ENCODE measurements around the gene C1orf159.
A peak's percentile ranks its signal among the peaks of the same experiment; 100 is the strongest.
"Not testable (repeated sequence)": the region's sequence is repeated elsewhere in the genome, so short reads cannot be mapped to it uniquely, and the experiment has no call there.

The C1orf159 gene

DNA sequence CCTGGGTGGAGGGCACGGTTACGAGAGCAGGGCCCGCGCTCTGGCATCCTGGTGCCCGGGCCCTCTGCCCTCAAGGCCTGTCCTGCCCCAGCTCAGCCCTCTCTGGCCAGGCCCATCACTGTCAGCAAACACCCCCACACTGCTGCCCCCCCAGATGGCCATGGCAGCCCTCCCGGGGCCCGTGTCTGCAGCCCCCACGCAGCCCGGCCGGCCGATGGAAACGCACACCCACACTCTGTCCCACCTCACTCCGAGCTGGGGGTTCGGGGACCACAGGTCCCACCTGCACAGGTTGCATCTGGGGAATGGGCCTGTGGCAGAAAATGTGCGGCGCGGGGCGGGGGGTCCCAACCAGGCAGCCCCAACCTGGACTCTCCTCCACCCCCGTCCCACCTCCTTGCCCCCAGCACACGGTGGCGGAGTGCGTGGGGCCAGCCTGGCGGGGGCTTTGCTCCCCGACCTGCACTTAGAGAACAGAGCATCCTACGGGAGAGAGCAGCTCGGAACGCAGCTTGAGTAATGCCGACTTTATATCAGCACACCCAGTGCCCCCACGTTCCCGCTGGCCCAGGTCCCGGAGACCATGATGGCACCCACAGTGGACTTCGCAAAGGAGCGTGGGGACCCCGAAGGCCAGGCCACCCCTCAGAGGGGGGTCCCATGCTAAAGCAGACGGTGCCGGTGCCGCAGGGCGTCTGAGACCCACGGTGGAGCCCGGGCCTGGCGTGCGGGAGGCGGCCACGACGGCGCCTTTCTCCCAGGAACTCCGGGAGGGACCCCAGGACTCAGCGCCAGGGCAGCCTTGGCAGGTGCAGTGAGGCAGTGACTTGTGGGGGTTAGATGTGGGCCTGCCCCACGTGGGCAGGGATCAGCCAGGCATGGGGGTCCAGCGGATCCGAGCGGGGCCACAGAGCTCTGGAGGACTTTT is 34.3 kb downstream of the C1orf159 start:
- DNase-seq (ENCODE audit: low spot score) = no peak

DNA sequence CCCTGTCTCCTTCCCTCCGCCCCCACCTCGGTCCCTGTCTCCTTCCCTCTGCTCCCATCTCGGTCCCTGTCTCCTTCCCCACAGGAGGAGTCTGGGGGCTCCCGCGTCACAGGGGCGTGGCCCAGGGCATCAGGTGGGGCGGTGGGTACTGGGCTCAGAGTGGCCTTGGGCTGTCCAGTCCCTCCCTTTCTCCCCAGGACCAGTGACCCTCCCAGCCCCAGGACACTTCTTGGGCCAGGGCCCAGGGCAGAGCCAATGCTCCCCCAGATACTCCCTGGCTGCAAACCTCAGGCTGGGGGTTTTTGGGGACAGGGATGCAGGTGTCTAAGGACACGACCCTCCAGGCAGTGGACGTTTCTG is 35.0 kb downstream of the C1orf159 start:
- DNase-seq (ENCODE audit: low spot score) = no peak

GRCh38 chr1:1080122-1080757 is 35.6 kb downstream of the C1orf159 start:
- peak; percentile 79 for DNase-seq (ENCODE audit: low spot score)

GRCh38 chr1:1079408-1080121 is 36.3 kb downstream of the C1orf159 start:
- DNase-seq (ENCODE audit: low spot score) = peak; percentile 95

- DNase-seq (ENCODE audit: low spot score) = not testable (repeated sequence)
Measured at GRCh38 chr1:1077396-1077795, 38.5 kb downstream of the C1orf159 start.

- DNase-seq (ENCODE audit: low spot score) = no peak
Measured at GRCh38 chr1:1075148-1075935, 40.5 kb downstream of the C1orf159 start.

GRCh38 chr1:1074631-1075147 is 41.2 kb downstream of the C1orf159 start:
- DNase-seq (ENCODE audit: low spot score) = no peak

- DNase-seq (ENCODE audit: low spot score) = no peak
Measured at GRCh38 chr1:1073743-1074587, 41.9 kb downstream of the C1orf159 start, which contains the start of gene RNF223. Gene RNF223 (minus strand): TSS chr1:1074306. CDS start chr1:1072566, 1,740 bp downstream.

GRCh38 chr1:1072849-1073742 is 42.8 kb downstream of the C1orf159 start:
- no peak for DNase-seq (ENCODE audit: low spot score)

DNA sequence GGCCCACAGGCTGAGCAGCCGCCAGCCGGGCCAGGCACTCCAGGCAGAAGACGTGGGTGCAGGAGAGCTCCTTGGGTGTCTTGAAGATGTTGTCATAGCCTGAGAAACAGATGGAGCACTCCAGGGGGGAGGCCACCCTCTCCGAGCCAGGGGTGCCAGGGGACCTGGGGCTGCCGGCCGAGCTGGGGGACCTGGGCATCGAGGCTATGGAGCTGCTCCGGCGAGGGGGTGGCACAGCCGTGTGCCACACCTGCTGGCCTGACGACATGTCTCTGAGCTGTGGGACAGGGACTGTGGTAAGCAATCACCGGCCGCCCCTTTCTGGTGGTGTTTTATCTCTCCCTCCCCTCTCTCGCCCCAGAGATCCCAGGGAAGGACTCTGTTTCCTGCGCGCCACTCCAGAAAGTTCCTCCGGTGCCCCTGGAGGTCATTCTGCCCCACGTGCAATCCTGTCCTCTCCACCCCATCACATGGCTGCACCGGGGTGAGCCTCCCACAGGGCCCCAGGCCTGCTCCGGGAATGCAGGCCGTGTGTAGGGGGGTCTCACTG is 43.5 kb downstream of the C1orf159 start:
- no peak for DNase-seq (ENCODE audit: low spot score)

GRCh38 chr1:1071486-1072298 is 44.2 kb downstream of the C1orf159 start:
- no peak for DNase-seq (ENCODE audit: low spot score)

GRCh38 chr1:1069711-1070676 is 45.9 kb downstream of the C1orf159 start:
- DNase-seq (ENCODE audit: low spot score) = peak; percentile 80

DNA sequence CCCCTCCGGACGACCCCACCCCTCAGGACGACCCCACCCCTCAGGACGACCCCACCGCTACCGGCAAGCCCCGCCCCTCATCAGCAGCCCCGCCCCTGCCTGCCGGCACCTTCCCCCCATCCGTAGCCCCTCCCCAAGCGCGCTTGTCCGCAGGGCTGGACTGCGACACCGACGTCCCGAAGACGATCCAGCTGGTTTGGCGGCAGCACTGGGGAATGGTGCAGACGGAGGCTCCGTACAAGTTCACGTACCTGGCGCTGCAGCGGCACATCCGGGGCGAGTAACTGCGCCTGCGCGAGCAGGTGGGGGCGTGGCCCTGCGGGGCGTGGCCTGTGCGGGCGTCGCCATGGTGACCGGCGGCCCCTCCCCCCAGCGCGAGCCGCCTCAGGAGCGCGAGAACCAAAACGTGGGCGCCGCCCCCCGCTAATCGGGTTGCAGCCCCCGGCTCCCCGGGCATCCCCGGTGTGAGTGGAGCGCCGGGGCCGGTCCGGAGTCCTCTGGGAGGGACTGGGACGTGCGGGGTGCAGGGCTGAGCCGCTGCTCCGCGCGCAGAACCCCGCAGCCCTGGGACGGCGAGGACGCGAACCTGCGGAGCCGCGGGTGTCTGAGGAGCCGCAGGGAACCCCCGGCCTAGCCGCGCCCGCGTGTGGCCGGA is 46.7 kb downstream of the C1orf159 start:
- peak; percentile 96 for DNase-seq (ENCODE audit: low spot score)

DNA sequence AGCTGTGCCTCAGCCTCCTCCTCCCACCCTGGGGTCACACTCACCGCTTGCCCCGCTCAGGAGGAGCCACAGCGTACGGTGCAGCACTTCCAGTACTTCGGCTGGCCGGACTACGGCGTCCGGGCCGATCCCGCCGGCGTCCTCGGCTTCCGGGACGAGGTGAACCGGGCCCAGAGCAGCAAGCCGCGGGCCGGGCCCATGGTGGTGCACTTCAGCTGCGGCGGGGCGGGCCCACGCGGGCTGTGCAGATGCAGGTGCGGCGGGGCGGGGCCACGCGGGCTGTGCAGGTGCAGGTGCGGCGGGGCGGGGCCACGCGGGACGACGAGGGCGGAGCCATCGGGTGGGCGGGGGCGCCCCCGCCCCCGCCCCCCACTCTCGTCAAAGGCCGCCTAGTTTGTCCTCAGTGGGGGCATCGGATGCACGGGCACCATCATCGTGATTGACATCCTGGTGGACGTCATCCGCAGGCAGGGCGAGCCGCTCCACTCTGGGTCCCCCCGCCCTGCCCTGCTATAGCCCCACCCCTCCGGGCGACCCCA is 47.3 kb downstream of the C1orf159 start:
- peak; percentile 77 for DNase-seq (ENCODE audit: low spot score)

DNA sequence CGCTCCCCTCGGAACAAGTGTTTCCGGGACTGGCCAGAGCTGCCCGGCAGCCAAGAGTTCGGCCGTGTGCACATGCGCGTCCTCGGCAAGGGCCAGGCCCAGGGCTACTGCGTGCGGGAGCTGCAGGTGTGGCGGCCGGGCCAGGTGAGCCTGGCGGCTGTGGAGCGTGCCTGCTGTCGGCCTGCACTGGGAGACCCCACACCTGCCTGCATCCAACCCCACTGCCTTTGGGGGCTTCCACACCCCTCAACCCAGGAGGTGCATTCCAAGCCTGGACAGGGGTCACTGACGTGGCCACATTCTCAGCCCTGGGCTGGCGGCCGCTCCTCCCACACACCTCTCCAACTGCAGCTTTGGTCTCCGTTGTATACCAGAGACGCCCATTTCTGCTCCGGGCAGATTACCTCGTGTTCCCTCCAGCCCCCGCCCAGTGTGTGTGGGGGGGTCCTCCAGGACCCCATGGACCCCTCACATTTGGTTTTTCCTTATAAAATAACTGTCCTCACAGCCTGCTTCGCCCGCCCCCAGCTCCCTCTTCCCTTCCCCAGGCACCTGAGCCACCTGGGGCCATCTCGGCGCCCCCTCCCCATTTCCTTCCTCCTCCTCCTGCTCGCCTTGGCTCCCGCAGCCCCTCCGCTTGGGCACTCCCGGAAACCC is 47.9 kb downstream of the C1orf159 start:
- peak; percentile 82 for DNase-seq (ENCODE audit: low spot score)

All from HuH-7.5 (cell line).